T-helper 2 cell (primary cell): ENCODE measurements around the gene MLKL.
"Not testable (repeated sequence)": the region's sequence is repeated elsewhere in the genome, so short reads cannot be mapped to it uniquely, and the experiment has no call there.

Experiments used
- DNase-seq, 5 experiments: peaks; one replicate each; pipeline versions ENCODE4 v3.0.0 to v3.0.0-alpha.2; 2012 to 2022

MLKL gene

DNA sequence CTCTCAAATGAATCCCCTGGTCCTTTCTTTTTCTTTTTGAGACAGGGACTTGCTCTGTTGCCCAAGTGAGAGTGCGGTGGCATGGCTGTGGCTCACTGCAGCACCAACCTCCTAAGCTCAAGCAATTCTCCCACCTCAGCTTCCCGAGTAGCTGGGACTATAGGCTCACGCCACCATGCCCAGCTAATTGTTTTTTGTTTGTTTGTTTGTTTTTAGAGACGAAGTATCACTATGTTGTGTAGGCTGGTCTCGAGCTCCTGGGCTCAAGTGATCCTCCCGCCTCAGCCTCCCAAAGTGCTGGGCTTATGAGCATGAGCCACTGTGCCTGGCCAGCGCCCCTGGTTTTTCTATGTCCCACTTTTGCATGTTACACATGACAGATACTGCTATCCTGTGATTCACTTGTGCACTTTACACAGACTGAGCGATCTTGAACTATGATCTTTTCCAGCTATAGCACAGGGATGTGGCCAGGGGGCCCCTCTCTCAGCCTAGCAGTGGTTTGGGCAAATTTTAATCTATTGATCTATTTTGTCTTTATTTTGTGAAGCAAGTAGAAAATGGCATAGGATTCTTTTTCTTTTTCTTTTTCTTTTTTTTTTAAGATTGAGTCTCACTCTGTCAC lies 31.3 kb upstream of the MLKL start:
- no peak for DNase-seq

DNA sequence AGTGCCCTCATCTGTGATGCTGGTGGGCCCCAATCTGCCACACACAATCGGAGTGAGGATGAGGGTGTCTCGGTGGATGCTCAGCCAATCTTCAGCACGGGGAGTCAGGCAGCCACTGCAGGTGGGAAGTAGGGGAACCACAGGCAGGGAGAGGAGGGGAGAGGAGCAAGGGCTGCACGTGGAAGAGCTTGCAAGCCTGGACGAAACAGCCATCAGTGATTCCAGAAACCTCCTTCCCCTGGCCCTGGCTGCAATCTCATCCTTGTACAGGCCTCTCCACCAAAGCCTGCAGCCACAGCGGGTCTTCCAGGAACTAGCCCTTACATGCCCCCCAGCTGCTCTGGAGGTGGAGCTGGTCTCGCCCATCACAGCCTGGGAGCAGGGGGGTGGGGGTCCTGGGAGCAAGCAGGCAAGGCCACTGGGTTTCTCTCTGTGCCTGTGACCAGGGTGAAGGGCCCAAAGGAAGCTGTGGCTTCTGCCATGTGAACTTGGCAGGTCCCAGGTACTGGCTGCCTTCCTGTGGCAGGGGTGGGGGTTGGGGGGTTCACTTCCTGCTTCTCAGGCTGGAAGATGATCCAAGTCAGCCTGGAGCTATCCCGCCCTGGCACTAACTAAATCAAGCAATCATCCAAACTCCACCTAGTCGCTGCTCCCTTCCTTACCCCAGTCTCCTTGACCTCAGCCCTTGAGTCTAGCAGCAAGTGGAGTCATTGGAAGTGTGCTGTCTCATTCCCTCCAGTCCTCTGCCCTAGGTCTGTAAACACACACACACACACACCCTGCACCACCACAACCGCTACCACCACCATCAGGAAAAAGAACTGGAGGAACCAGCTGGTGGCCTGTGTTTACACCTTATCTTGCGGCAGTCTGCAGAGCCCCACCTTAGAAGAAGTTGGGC lies 29.4 kb upstream of the MLKL start:
- DNase-seq, result no peak

DNA sequence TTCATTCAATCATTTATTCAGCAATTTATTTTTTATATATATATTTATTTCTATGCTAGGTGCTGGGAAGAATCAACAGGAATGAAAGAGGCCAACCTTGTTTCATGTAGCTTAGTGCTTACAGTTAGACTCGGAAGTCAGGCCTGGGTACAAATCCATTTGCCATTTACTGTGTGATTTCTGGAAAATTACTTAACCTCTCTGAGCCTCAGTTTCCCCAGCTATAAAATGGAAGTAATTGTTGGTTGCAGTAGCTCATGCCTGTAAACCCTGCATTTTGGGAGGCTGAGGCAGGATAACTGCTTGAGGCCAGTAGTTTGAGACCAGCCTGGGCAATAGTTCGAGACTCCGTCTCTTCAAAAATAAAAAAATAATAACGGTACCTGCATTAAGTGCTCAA lies 27.2 kb upstream of the MLKL start:
- no peak for DNase-seq

DNA sequence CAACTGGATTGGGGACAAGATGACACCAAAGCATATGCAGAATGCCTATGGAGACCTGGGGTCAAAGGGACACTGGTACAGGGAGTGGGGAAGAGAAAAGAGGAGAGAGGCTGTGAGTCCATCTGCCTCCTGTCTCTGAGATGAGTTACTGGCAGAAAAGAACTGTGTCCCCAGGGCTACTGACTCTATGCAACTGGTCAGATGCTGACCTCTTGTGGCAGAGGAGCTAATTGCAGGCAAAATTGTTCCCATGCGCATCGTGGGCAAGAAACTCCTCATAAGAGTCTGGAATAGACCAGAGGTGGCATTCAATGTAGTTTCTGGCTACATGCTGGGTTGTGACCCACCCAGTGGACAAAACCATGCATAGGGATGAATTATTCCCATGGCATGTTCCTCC lies 26.1 kb upstream of the MLKL start:
- DNase-seq, result peak in 1 of 5 experiments; percentile 15

DNA sequence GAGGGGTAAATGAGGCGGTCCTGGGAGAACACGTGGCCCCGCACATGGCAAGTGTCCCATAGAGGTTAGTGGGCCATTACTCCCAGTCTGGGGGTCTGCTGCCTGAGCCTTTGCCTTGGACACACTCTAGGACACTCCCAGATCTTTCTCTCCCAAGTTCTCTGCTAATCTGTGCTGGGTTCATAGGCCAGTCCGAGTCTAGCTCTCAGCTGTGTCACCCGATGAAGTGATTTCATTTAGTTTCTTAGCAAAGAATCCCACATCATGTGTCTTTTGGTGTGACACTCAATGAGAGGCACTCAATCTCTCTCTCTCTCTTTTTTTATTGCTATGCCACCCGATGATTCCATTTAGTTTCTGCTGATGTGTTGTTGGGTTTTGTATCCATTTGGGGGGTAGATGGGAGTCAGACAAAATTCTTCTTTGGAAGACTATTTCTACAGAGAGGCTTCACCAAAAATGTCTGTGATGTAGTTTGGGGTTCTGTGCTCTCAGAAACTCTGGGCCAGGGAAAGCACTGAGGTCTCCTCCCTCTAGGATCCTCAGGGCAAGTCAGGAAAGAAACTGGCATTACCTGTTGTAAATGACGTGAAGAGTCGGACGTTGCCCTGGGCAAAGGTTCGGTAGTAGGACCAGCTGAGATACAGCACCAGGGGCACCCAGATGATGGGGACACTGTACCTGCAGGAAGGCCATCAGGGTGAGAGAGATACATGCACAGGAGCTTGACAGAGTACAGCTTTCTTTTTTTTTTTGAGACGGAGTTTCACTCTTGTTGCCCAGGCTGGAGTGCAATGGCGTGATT lies 25.2 kb upstream of the MLKL start:
- no peak for DNase-seq

DNA sequence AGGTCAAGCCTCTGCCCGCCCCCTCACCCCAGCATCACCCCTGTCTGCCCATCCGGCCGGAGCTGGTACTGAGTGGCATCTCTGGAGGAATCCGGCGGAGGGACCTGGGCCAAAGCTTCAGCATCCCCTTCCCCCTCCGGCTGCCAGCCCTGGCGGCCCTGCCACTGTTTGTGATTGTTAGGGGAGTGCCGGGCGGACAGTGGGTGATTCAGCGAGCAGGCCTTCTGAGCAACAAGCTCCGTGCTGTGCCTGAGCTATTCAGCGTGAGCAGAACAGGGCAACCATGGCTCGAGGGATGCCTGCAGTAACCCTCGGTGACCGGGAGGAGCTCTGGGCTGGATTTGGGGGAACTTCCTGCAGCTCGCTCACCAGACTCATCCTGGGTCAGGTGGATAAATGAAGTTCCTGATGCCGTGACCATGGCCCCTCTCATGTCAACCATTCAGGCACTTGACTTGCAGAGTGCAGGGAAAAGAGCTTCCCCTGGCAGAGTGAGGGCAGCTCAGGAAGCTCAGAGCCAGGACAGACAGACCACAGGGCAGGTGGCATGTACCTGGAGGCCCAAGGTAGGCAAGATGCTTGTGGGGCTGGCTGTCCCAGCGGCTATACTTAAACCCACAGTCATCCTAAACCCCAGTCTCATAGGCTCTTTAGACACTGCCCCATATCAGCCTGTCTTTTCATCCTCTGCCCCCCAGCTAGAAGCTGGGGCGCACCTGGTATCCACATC lies 24.3 kb upstream of the MLKL start:
- DNase-seq, result no peak

DNA sequence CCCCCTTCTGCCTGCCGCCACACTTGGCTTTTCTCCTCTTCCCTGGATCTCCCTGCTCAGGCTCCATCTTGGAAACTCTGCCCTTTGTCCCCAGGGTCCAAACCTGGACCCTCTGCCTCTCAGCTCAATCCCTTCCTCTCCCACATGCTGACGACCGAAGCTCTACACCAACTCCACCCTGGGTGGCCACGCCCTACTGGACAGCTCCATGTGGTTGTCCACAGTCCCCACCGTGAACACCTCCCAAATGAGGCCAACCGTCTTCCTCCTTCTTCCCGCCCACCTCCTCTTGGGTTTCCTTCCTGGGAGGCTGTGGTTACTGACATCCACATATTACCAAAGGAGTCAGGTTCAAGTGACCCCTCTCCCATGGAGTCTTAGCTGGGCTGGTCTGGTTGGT lies 22.6 kb upstream of the MLKL start:
- no peak for DNase-seq

DNA sequence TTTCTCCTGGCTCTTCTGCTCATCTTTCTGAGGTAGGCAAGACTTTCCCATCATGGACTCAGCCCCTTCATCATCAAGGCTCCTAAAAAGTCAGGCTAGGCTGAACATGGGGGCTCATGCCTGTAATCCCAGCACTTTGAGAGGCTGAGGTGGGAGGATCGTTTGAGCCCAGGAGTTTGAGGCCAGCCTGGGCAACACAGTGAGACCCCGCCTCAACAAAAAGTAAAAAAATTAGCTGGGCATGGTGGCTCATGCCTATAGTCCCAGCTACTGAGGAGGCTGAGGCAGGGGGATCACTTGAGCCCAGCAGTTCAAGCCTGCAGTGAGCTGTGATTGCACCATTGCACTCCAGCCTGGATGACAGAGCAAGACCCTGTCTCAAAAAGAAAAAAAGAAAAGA lies 21.5 kb upstream of the MLKL start:
- not testable (repeated sequence) for DNase-seq

DNA sequence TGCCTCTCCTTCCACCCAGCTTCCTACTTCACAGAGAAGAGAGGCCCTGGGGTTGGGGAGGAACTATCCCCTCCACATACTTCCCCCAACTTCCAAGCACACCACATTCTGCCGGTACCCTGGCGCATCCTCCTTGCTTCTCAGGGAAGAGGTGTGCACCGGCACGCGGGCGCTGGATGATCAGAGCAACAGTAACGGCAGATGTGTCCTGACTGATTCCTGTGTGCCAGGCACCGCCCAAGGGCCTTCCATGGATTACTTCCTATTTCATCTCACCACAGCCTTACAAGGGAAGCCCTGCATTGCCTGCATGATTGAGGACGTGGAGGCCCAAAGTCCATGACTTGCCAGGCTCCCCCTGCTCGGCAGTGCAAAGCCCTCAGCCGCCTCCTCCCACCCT lies 21.1 kb upstream of the MLKL start:
- no peak for DNase-seq

DNA sequence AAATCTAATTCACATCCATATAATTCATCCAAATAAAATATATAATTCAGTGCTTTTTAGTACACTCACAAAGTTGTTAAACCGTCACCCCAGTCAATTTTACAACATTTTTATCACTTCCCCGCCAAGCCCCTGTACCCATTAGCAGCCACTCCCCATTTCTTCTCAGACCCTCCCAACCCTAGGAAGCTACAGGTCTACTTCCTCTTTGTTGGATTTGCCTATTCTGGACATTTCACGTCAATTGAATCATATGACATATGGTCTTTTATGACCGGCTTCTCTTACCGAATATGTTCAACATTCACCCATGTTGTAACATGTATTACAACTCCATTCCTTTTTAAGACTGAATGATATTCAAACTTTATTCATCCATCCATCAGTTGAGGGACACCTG lies 19.9 kb upstream of the MLKL start:
- DNase-seq, result no peak

DNA sequence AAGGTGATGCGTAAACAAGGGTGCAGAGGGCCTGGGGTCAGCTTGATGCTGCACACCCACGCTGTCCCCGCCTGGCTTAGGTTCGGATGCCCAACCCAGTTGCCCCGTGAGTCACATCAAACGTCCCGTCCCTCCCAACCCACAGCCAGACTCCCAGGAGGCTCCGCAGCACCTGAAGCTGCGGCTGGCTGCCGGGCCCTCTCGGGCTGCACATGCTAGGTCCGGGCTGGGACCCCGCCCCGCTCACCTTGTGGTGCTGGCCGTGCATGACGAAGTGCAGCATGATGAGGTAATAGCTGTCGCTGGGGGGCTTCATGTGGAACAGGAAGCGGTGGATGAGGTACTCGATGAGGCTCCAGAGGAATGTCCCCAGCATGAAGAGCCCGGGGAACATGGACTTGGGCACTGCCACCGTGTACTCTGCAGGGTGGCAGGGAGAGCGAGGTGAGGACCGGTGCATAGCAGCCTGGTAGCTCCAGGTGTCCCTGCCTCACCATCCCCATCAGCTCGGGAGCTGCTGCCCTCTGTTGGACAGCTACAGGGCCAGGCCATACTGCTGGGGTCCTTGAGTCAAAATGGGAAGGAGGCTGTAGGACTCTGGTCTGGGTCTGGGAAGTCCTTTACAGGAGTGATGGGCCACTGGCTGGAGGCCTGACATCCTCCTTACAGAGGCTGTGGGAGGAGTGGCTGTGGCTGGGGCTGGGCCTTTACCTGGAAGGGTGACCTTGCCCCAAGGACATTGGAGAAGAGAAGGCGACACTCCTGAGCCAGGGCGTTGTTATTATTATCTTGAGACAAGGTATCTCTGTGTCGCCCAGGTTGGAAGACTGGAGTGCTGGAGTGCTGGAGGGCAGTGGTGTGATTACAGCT lies 18.3 kb upstream of the MLKL start:
- DNase-seq, result no peak

DNA sequence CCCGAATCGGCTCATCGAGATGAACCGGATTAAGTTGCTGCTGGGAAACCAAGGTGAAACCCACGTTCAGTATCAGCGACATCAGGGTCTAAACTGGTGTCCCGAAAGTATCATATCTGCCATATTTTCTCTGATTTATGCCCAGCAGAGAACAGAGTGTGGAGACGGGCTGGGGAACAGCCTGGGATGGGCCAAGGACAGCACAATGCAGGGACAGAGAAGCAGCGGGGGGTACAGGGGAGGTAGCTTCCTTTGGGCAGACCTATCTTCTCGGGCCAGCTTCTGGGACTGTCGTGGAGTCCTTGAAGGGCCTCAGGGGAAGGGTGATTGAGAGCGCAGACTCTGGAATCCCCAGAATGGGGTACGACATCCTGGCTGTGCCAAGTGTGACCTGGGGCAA lies 17.5 kb upstream of the MLKL start:
- no peak for DNase-seq

DNA sequence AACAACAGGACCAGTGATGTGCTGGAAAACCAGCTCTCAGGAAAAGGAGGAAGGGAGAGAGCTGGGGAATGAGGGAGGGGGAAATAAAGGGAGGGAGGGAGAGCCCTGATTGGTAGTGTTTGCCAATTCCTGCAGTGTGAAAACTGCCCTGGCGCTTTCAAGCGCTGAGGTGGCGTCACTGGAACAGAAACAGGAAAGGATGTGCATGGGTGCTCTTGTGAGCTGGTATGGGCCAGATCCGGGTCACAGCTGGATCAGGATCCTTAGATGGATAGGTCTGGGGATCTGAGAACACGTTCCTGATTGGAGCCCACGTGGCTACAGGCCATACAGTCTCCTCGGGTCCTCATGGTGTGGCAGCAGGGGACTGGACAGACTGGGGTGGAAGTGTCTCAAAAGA lies 16.7 kb upstream of the MLKL start:
- DNase-seq, result no peak

DNA sequence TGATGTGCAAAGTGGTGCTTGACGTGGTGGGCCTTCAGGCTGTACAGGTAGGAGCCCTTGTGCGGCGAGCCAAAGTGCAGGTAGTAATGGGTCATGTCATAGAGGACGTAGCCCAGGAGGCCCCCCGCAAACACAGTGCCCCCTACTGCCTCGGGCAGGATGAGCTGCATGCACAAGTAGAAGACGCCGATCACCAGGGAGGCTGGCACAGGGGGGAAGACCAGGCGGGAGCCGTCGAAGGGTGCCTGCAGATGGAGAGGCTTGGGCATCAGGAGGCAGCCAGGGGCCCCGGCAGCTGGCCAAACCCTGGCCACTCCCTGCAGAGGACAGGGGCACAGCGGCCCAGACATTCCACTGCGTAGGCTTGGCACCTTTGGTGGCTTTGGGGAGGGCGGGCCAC lies 15.7 kb upstream of the MLKL start:
- DNase-seq, result no peak

DNA sequence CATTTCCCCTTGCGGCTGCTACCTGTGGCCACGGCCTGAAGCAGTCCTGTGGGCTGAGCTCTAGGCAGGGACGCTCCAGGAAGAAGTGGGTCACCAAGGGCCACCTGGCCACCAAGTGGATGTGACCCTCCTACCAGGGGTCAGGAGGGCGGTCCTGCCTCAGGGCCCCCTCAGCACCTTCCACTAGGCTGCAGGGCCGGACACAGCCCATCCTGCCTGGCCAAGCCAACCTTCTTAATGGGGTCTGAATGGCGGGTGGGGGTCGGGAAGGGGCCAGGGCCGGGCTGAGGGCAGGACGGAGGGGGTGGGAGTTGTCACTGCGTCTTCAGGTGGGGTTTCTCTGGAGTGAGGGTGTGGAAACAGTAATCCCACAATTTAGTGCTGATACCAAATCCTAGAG lies 13.2 kb upstream of the MLKL start:
- DNase-seq, result no peak

DNA sequence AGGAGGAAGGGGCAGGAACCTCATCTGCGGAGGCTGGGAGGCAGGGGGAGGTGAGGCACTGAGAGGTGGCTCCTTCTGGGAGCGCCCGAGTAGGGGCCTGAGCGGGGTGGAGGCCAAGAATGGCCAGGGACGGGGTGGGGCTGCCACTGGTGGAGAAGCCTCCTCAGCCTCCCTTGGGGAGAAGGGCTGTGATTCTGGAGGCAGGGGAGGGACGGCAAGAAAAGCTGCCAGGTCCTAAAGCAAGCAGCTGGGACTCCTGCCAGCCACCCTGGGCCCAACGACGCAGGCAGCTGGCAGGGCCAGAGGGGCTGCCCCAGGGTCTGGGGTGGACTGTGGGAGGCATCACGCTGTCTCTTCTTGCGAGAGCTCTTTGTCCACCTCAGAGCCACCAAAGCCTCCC lies 12.7 kb upstream of the MLKL start:
- DNase-seq, result no peak

DNA sequence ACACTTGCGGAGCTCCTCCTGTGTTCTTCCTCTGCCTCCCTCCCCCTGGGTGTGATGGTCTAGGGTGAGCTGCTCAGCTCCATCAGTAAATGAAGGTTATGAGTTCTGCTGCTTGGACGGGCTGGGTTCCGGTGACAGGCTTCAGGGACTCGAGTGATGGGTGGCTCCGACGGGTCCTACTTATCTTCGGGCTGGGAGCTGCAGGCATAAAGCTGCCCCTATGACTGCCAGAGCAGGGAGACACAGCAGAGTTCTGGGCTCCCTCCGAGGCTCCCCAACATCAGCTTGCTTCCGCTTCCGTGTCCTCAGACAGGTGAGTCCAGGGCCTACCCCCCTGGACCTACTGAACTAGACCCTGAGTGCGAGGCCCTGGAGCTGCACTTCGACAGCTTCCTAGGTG lies 11.3 kb upstream of the MLKL start:
- DNase-seq, result no peak

DNA sequence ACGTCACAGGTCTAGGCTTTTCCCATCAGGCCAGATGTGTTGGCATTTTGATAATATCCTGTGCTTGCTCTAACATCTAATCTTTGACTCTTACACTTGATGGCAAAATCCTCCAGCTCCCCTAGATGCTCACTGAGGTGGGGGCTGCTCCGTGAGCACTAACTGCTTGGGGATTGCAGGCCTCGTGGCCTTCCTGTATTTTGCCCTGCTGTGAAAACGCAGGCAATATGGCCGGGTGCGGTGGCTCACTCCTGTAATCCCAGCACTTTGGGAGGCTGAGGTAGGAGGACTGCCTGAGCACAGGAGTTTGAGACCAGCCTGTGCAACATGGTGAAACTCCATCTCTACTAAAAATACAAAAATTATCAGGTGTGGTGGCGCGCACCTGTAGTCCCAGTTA lies 9.7 kb upstream of the MLKL start:
- no peak for DNase-seq

DNA sequence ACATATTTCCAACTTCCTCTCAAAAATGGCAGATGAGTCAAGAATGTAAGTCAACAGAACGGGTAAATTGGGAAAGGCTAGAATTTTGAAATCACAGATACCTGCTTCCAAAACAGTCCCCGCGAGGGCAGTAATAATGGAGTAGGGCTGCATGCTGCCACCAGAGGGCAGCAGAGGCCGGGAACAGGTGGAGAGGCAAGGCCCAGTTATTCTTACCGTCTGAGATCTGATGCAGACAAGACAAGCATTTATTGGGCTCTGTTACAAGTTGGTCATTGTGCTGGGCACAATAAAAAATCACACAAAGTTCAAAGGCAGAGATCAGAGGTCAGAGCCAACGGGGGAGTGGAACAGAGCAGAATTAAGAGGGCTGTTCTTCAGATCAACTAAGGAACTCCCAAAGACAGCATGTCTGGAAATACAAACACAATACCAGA lies 8.8 kb upstream of the MLKL start:
- DNase-seq, result peak; percentile 58 to 77 (median 69)

DNA sequence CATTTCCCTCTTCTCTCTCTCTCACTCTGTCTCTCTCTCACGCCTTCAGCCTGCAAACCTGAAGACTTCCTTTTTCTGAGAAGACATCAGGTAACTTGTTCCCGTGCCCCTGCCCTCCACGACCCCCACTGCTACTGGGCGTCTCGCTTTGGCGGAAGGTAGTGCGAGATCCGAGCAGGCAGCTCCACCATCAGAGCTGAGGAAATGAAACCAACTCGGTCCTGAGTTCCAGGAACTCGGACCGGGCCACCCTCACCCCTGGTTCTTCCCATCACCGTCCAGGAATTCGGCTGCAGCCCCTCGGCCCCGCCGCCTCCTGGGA lies 585 bp downstream of the MLKL start:
- peak in 1 of 5 experiments; percentile 61 for DNase-seq

DNA sequence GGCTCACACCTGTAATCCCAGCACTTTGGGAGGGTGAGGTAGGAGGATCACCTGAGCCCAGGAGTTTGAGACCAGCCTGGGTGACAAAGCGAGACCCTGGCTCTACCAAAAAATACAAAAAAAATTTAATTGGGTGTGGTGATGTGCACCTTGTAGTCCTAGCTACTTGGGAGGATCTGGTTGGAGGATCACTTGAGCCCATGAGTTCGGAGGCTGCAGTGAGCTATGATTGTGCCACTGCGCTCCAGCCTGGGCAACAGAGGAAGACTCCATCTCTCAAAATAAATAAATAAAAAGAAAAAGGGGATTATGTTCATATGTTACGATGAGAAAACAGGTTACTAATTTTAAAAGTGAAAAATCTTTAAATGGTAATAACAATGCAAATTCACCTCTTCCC lies 996 bp downstream of the MLKL start:
- peak in 1 of 5 experiments; percentile 62 for DNase-seq

DNA sequence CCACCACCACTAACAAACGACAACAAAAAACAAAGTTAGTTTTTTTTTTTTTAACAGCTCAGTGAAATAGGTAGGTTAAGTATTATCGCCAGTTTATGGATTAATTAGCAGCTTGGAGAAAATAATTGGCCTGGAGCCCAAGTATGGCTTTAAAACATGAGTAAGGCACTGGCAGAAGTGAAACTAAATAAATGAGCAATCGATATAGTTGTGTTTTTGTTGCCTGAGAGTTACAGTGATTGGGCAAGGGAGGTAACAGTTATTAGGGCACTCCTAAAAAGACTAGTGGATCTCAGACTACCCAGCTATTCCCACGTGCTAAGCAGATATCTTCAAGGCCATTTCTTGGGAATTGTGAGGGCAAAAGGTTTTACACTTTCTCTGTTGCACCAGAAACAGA lies 2.4 kb downstream of the MLKL start:
- DNase-seq, result peak in 1 of 5 experiments; percentile 49
